WTC11 (cell line): Measurements from ENCODE around the gene ARHGAP15.

Source experiments
- ELF4 ChIP-seq: sonication (generic); formaldehyde crosslinking; IDR thresholded peaks from 2 replicates; pipeline ENCODE4 v1.8.1; 2022; ENCODE audit warnings: low read depth, mild to moderate bottlenecking, moderate library complexity, missing genetic modification reagents
- ESRRA ChIP-seq: sonication (generic); formaldehyde crosslinking; IDR thresholded peaks from 2 replicates; pipeline ENCODE4 v1.8.1; 2022; ENCODE audit warnings: mild to moderate bottlenecking, missing genetic modification reagents, borderline replicate concordance
- FOXK1 ChIP-seq: sonication (generic); formaldehyde crosslinking; IDR thresholded peaks from 2 replicates; pipeline ENCODE4 v1.8.0; 2022; ENCODE audit warnings: mild to moderate bottlenecking, moderate library complexity, missing genetic modification reagents
- JAZF1 ChIP-seq: fragments of 250-450 bp; sonication (Bioruptor Pico); IDR thresholded peaks from 2 replicates; pipeline ENCODE4 v1.9.0; 2021; ENCODE audit warnings: moderate library complexity, mild to moderate bottlenecking, inconsistent platforms
- NFYB ChIP-seq: sonication (generic); formaldehyde crosslinking; conservative IDR thresholded peaks from 2 replicates; pipeline ENCODE4 v1.8.0; 2022; ENCODE audit warnings: low read depth, missing genetic modification reagents
- SOX15 ChIP-seq: fragments of 250-450 bp; sonication (Bioruptor Pico); IDR thresholded peaks from 2 replicates; pipeline ENCODE4 v1.9.0; 2021; ENCODE audit warnings: mild to moderate bottlenecking
- ZNF138 ChIP-seq: sonication (generic); formaldehyde crosslinking; conservative IDR thresholded peaks from 2 replicates; pipeline ENCODE4 v1.8.1; 2022; ENCODE audit warnings: mild to moderate bottlenecking, moderate library complexity, missing genetic modification reagents
- ZNF232 ChIP-seq: sonication (generic); formaldehyde crosslinking; IDR thresholded peaks from 2 replicates; pipeline ENCODE4 v1.8.0; 2022; ENCODE audit warnings: mild to moderate bottlenecking, missing genetic modification reagents
- ZNF263 ChIP-seq: sonication (generic); formaldehyde crosslinking; IDR thresholded peaks from 2 replicates; pipeline ENCODE4 v1.8.1; 2022; ENCODE audit warnings: low read depth, mild to moderate bottlenecking, moderate library complexity, missing genetic modification reagents
- TF ChIP-seq, protein P1 (sequence below): fragments of 200-600 bp; IDR thresholded peaks from 2 replicates; pipeline ENCODE4 v1.8.0; 2022; ENCODE audit warnings: antibody characterized with exemption
- TF ChIP-seq, protein P2 (sequence below): sonication (generic); formaldehyde crosslinking; IDR thresholded peaks from 2 replicates; pipeline ENCODE4 v1.8.1; 2023; ENCODE audit warnings: mild to moderate bottlenecking, missing genetic modification reagents, moderate library complexity
- TF ChIP-seq, protein P3 (sequence below): sonication (generic); formaldehyde crosslinking; IDR thresholded peaks from 2 replicates; pipeline ENCODE4 v1.8.0; 2022; ENCODE audit warnings: mild to moderate bottlenecking, missing genetic modification reagents

DNA sequence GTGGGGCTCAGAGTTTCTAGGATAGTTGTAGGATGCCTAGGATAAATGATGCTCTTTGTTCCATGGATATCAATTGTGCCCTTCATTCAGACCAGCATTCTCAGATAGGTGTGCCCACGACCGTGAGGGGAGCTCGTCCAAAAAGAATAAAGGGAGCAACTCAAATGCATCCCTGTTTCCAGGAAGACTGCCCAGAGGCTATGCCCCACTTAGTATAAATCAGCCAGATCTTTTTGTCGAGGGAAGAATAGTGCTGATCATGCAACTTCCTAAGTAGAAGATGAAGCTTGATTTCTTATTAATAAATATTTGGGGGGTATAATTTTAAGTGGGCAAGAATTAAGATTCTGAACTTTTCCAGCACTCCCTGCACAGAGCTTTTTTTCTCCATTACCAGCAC lies 450.2 kb downstream of the ARHGAP15 start:
- TF ChIP-seq, protein P1, sequence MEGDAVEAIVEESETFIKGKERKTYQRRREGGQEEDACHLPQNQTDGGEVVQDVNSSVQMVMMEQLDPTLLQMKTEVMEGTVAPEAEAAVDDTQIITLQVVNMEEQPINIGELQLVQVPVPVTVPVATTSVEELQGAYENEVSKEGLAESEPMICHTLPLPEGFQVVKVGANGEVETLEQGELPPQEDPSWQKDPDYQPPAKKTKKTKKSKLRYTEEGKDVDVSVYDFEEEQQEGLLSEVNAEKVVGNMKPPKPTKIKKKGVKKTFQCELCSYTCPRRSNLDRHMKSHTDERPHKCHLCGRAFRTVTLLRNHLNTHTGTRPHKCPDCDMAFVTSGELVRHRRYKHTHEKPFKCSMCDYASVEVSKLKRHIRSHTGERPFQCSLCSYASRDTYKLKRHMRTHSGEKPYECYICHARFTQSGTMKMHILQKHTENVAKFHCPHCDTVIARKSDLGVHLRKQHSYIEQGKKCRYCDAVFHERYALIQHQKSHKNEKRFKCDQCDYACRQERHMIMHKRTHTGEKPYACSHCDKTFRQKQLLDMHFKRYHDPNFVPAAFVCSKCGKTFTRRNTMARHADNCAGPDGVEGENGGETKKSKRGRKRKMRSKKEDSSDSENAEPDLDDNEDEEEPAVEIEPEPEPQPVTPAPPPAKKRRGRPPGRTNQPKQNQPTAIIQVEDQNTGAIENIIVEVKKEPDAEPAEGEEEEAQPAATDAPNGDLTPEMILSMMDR, result no peak
- no peak for TF ChIP-seq ZNF138
- no peak for TF ChIP-seq ZNF263 (CRISPR knock-in tag)
- TF ChIP-seq, protein P2, sequence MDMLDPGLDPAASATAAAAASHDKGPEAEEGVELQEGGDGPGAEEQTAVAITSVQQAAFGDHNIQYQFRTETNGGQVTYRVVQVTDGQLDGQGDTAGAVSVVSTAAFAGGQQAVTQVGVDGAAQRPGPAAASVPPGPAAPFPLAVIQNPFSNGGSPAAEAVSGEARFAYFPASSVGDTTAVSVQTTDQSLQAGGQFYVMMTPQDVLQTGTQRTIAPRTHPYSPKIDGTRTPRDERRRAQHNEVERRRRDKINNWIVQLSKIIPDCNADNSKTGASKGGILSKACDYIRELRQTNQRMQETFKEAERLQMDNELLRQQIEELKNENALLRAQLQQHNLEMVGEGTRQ, result no peak
- no peak for TF ChIP-seq NFYB (CRISPR knock-in tag)
- no peak for TF ChIP-seq ELF4 (CRISPR knock-in tag)
- no peak for TF ChIP-seq FOXK1 (CRISPR knock-in tag)
- no peak for TF ChIP-seq ESRRA (CRISPR knock-in tag)
- TF ChIP-seq ZNF232, result no peak
- TF ChIP-seq, protein P3, sequence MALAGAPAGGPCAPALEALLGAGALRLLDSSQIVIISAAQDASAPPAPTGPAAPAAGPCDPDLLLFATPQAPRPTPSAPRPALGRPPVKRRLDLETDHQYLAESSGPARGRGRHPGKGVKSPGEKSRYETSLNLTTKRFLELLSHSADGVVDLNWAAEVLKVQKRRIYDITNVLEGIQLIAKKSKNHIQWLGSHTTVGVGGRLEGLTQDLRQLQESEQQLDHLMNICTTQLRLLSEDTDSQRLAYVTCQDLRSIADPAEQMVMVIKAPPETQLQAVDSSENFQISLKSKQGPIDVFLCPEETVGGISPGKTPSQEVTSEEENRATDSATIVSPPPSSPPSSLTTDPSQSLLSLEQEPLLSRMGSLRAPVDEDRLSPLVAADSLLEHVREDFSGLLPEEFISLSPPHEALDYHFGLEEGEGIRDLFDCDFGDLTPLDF (CRISPR knock-in tag), result no peak
- TF ChIP-seq JAZF1 (CRISPR knock-in tag), result no peak
- TF ChIP-seq SOX15 (CRISPR knock-in tag), result no peak
